Activated effector memory CD4-positive, alpha-beta T cell treated with anti-CD3 and anti-CD28 coated beads, Interleukin-2, amount 50 U/mL, for 16 hours (primary cell): ENCODE data around the gene IRF1.

Experiments used
- DNase-seq: peaks from one replicate; pipeline ENCODE4 v3.0.0-alpha.2; 2020

Gene IRF1

GRCh38 chr5:132500244-132500930 lies 9.8 kb upstream of the IRF1 start:
- DNase-seq, result no peak

GRCh38 chr5:132499440-132500243 lies 9.1 kb upstream of the IRF1 start:
- DNase-seq, result peak; percentile 62

- no peak for DNase-seq
Observed at GRCh38 chr5:132498686-132499271, 8.2 kb upstream of the IRF1 start.

- DNase-seq, result peak; percentile 63
Observed at GRCh38 chr5:132498152-132498551, 7.6 kb upstream of the IRF1 start.

GRCh38 chr5:132497488-132497997 lies 7.0 kb upstream of the IRF1 start:
- peak; percentile 61 for DNase-seq

- DNase-seq, result peak; percentile 91
Observed at GRCh38 chr5:132496631-132497487, 6.3 kb upstream of the IRF1 start.

GRCh38 chr5:132496191-132496630 lies 5.6 kb upstream of the IRF1 start:
- DNase-seq, result peak; percentile 96

GRCh38 chr5:132495667-132496190 lies 5.2 kb upstream of the IRF1 start:
- DNase-seq, result peak; percentile 93

- no peak for DNase-seq
Observed at GRCh38 chr5:132493821-132494220, 3.2 kb upstream of the IRF1 start.

- peak; percentile 61 for DNase-seq
Observed at GRCh38 chr5:132493241-132493640, 2.7 kb upstream of the IRF1 start.

- no peak for DNase-seq
Observed at GRCh38 chr5:132492386-132493125, 2.0 kb upstream of the IRF1 start.

GRCh38 chr5:132491368-132492364 lies 1.1 kb upstream of the IRF1 start:
- DNase-seq, result peak; percentile 79

- DNase-seq, result peak; percentile 87
Observed at GRCh38 chr5:132489871-132490483, 596 bp downstream of the IRF1 start.

- DNase-seq, result peak; percentile 72
Observed at GRCh38 chr5:132489051-132489770, 1.4 kb downstream of the IRF1 start.

GRCh38 chr5:132488590-132488989 lies 2.0 kb downstream of the IRF1 start:
- no peak for DNase-seq

GRCh38 chr5:132487841-132488555 lies 2.6 kb downstream of the IRF1 start:
- peak; percentile 66 for DNase-seq

GRCh38 chr5:132487095-132487428 lies 3.5 kb downstream of the IRF1 start:
- DNase-seq, result no peak

GRCh38 chr5:132486318-132487094 lies 4.1 kb downstream of the IRF1 start:
- peak; percentile 66 for DNase-seq
